Measurements from ENCODE around the gene RPTOR. TPM values are rescaled to one million over a fixed set of nuclear protein-coding genes. Genes with fewer than 3 reads are reported as not detected.

The RPTOR gene
- total RNA-seq, 4 donors from 2014 or later = 34.1 to 65.8 (median 43.6) TPM

- no peaks in the 10 kb centered on the region for H3K36me3 ChIP-seq
- no peaks in the 10 kb centered on the region for H3K9me3 ChIP-seq
- peaks cover 0 to 21% (median 10%) of the 10 kb centered on the region in 4 donors for H3K4me1 ChIP-seq
- TF ChIP-seq POLR2AphosphoS5 (IDR thresholded peaks at IDR 0.05) (no peak), CTCF (IDR thresholded peaks at IDR 0.05) (no peak), EP300 (IDR thresholded peaks at IDR 0.05) (no peak), POLR2A (IDR thresholded peaks at IDR 0.05; ENCODE audit: low read depth) (no peak)
- 95% methylated on average over 9 of the region's 9 CpGs for WGBS
- no peak overlapping the region for H3K4me3 ChIP-seq
- H3K27me3 ChIP-seq = no peaks in the 10 kb centered on the region
- intact Hi-C loops (cut with DNase I) = no loop called here
- no peak for DNase-seq (ENCODE audit: extremely low spot score)
- no peak overlapping the region for H3K27ac ChIP-seq (replicated peaks in 1 of 4)
Measured at GRCh38 chr17:80701730-80702129, 157.1 kb downstream of the RPTOR start.

DNA sequence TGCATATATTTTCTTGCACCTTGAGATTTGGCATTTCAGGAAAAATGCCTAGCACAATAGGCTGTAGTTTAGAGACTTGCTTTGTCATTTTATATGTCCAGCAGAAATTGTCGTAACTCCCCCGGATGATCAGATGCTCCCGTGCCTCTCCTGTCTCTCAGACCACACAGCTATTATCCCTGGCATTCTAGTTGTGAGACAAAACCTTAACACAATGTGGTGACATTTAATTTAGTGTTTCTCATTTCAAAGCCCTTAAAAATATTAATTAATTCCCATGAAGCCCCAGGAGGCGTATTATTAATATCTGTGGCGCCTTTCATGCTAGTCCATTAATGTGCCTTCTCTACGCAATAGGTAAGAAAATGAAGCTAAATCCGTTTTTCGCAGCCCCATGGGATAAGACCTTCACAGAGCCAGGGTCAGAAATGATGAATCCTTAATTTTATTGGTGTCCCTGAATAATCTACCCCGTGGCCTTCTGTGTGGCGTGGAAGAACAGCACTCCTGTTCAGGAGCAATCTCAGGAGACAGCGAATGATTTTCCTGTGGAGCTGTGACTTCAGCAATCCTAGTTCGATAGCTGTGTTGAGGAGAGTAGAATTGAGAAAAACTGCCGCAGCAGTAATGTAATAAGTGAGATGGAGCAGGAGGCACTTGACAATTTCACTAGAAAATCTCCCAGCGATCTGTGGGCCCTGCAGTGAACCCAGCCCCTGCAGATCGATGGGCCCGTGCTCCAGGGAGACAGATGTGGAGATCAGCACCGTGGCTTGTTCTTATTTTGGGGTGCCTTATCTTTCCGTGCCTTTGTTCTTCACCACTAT, 157.9 kb downstream of the RPTOR start:
- TF ChIP-seq POLR2A (IDR thresholded peaks at IDR 0.05; ENCODE audit: low read depth) (no peak), CTCF (IDR thresholded peaks at IDR 0.05) (no peak), POLR2AphosphoS5 (IDR thresholded peaks at IDR 0.05) (no peak)
- intact Hi-C loops (cut with DNase I) = no loop called here
- DNase-seq (ENCODE audit: extremely low spot score) = no peak
- no peak overlapping the region for H3K4me3 ChIP-seq
- peaks cover 0 to 22% (median 11%) of the 10 kb centered on the region in 4 donors for H3K4me1 ChIP-seq
- H3K27me3 ChIP-seq = no peaks in the 10 kb centered on the region
- H3K36me3 ChIP-seq = no peaks in the 10 kb centered on the region
- WGBS = 93% methylated on average over 18 of the region's 18 CpGs
- H3K9me3 ChIP-seq = no peaks in the 10 kb centered on the region
- no peak overlapping the region for H3K27ac ChIP-seq (replicated peaks in 1 of 4)

- intact Hi-C loops (cut with DNase I) = no loop called here
- Histone ChIP-seq H3K9me3 (no peaks in the 10 kb centered on the region), H3K4me1 (peaks cover 0 to 22% (median 11%) of the 10 kb centered on the region in 4 donors), H3K36me3 (peaks cover 0 to 5% (median 2%) of the 10 kb centered on the region in 4 donors), H3K27ac (replicated peaks in 1 of 4) (no peak overlapping the region), H3K27me3 (no peaks in the 10 kb centered on the region), H3K4me3 (no peak overlapping the region)
- WGBS = 81% methylated on average over 9 of the region's 9 CpGs
- TF ChIP-seq POLR2A (IDR thresholded peaks at IDR 0.05; ENCODE audit: low read depth) = no peak
- no peak for TF ChIP-seq CTCF (IDR thresholded peaks at IDR 0.05)
- TF ChIP-seq POLR2AphosphoS5 (IDR thresholded peaks at IDR 0.05) = no peak
- no peak for TF ChIP-seq EP300 (IDR thresholded peaks at IDR 0.05)
- no peak for DNase-seq (ENCODE audit: extremely low spot score)
Measured at GRCh38 chr17:80703142-80703478, 158.5 kb downstream of the RPTOR start.

DNA sequence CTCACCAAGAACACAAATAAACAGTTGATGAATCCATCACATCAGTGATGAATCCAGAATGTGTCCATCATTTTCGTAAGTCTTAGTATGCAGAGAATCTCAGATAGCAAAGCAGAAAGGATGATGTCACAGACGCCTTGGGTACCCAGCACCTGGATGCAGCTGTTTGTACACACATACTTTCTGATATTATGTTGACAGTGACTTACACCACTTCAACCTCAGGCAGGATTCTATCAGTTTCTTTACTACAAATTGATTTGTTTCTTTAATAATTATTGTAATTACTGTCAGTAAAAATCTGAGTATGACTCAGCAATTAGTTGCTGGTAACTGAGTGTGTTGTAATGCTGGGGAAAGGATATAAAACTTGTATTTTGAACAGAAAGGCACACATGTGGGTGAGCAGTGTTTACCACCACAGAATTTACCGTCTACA, 159.8 kb downstream of the RPTOR start:
- TF ChIP-seq EP300 (IDR thresholded peaks at IDR 0.05) (no peak), POLR2AphosphoS5 (IDR thresholded peaks at IDR 0.05) (no peak), CTCF (IDR thresholded peaks at IDR 0.05) (no peak), POLR2A (IDR thresholded peaks at IDR 0.05; ENCODE audit: low read depth) (no peak)
- DNase-seq (ENCODE audit: extremely low spot score) = no peak
- Histone ChIP-seq H3K4me1 (peaks cover 0 to 22% (median 11%) of the 10 kb centered on the region in 4 donors), H3K36me3 (peaks cover 6 to 17% (median 10%) of the 10 kb centered on the region in 4 donors), H3K27me3 (no peaks in the 10 kb centered on the region), H3K9me3 (no peaks in the 10 kb centered on the region), H3K27ac (replicated peaks in 1 of 4) (no peak overlapping the region), H3K4me3 (no peak overlapping the region)
- intact Hi-C loops (cut with DNase I) = no loop called here
- 84% methylated on average over 3 of the region's 3 CpGs for WGBS

Data from esophagus muscularis mucosa (tissue), 4 donors.